Natural killer cell (primary cell): ENCODE measurements around the gene SERPINI1. TPM values are rescaled to one million over a fixed set of nuclear protein-coding genes. Genes with fewer than 3 reads are reported as not detected.
A peak's percentile ranks its signal among the peaks of the same experiment; 100 is the strongest.

ENCODE experiments used
- ATAC-seq, 3 donors: fragments of 150-1000 bp in 2 of 3; fragments of 200-7000 bp in 1 of 3; cut with Tn5 transposase; 1 replicate in 1 of 3; 2 replicates in 2 of 3; pipeline ENCODE4 v1.10.0; 2021; ENCODE audit warnings: mild to moderate bottlenecking in 2 of 3, moderate library complexity in 2 of 3
- DNase-seq, 2 donors: peaks; one replicate each; pipeline versions ENCODE4 v3.0.0 to v3.0.0-alpha.2; 2013 to 2021; ENCODE audit warnings: mixed read lengths in 1 of 2
- H3K27ac ChIP-seq: one replicate; pipeline ENCODE4 v1.5.1; 2013; ENCODE audit warnings: mild to moderate bottlenecking, low read length
- H3K27me3 ChIP-seq: one replicate; pipeline ENCODE4 v1.6.1; 2013; ENCODE audit warnings: low read length; ENCODE audit not compliant: control insufficient read depth, insufficient read depth
- H3K36me3 ChIP-seq: one replicate; pipeline ENCODE4 v1.6.1; 2013; ENCODE audit warnings: low read length; ENCODE audit not compliant: control insufficient read depth, insufficient read depth
- H3K4me1 ChIP-seq: one replicate; pipeline ENCODE4 v1.6.1; 2013; ENCODE audit warnings: low read length; ENCODE audit not compliant: control insufficient read depth, insufficient read depth
- H3K4me3 ChIP-seq: one replicate; pipeline ENCODE4 v1.5.1; 2013; ENCODE audit warnings: low read length
- H3K9me3 ChIP-seq: one replicate; pipeline ENCODE4 v1.6.1; 2013; ENCODE audit warnings: low read length; ENCODE audit not compliant: control insufficient read depth, insufficient read depth
- H3K27ac Mint-ChIP-seq, 2 donors: one replicate each; pipeline ENCODE4 v1.8.0; 2022; ENCODE audit warnings: mild to moderate bottlenecking in 2 of 2, mixed read lengths in 2 of 2, moderate library complexity in 1 of 2
- H3K27me3 Mint-ChIP-seq, 2 donors: one replicate each; pipeline ENCODE4 v1.8.0; 2022; ENCODE audit warnings: low read depth in 2 of 2, mixed read lengths in 2 of 2
- H3K36me3 Mint-ChIP-seq: one replicate; pipeline ENCODE4 v1.8.0; 2022; ENCODE audit warnings: mixed read lengths
- H3K4me1 Mint-ChIP-seq, 2 donors: one replicate each; pipeline ENCODE4 v1.8.0; 2022; ENCODE audit warnings: mixed read lengths in 2 of 2
- H3K4me3 Mint-ChIP-seq: one replicate; pipeline ENCODE4 v1.8.0; 2022; ENCODE audit warnings: mild to moderate bottlenecking, moderate library complexity, mixed read lengths
- H3K9me3 Mint-ChIP-seq, 2 donors: one replicate each; pipeline ENCODE4 v1.8.0; 2022; ENCODE audit warnings: mixed read lengths in 2 of 2
- CTCF ChIP-seq: fragments of 200-600 bp; IDR thresholded peaks from one replicate; pipeline ENCODE4 v1.8.0; 2022; ENCODE audit warnings: antibody characterized with exemption
- WGBS: methylation state at CpG from one replicate; pipeline ENCODE4 v1.1.7; 2013; ENCODE audit warnings: missing lambda C conversion rate; ENCODE audit not compliant: insufficient coverage; 5-methylcytosine and 5-hydroxymethylcytosine counted together
- intact Hi-C: fragments of 100-400 bp; cut with micrococcal nuclease; formaldehyde crosslinking; loops from one replicate; pipeline ENCODE4 v1.14.2; 2022
- total RNA-seq, 4 donors: library from RNA; stranded (reverse); fragments of 120-200 nt in 1 of 4; gene quantifications; one replicate each; pipeline versions ENCODE4 v1.2.3 to v1.2.4, GENCODE V29; 2013 to 2022

Gene SERPINI1
- total RNA-seq, 3 donors from 2014 or later (not counting 1 experiment from before 2014, with no cell fraction given) = 5.6 to 9.3 (median 8.5) TPM

GRCh38 chr3:167700046-167700445, 35.5 kb upstream of the SERPINI1 start:
- Mint-ChIP-seq H3K27me3 (no peaks in the 10 kb centered on the region), H3K36me3 (peaks cover 5% of the 10 kb centered on the region), H3K27ac (no peak overlapping the region), H3K4me3 (no peak overlapping the region), H3K4me1 (peaks cover 16 to 24% of the 10 kb centered on the region in 2 donors), H3K9me3 (no peaks in the 10 kb centered on the region)
- no peaks in the 10 kb centered on the region for H3K27me3 ChIP-seq
- no peak for DNase-seq
- no peaks in the 10 kb centered on the region for H3K9me3 ChIP-seq
- no peak for TF ChIP-seq CTCF
- peaks cover 38% of the 10 kb centered on the region for H3K36me3 ChIP-seq
- no peak overlapping the region for H3K27ac ChIP-seq
- no peaks in the 10 kb centered on the region for H3K4me1 ChIP-seq
- 99% methylated on average over 3 of the region's 4 CpGs for WGBS
- ATAC-seq = no peak
- no peak overlapping the region for H3K4me3 ChIP-seq
- intact Hi-C loops = no loop called here

GRCh38 chr3:167700926-167701325, 34.6 kb upstream of the SERPINI1 start:
- H3K27ac Mint-ChIP-seq = no peak overlapping the region
- no CpG with 5 or more reads among the region's 2 CpGs for WGBS
- H3K36me3 Mint-ChIP-seq = no peaks in the 10 kb centered on the region

GRCh38 chr3:167705840-167706239, 29.7 kb upstream of the SERPINI1 start:
- Histone ChIP-seq H3K9me3 (no peaks in the 10 kb centered on the region), H3K36me3 (peaks cover 42% of the 10 kb centered on the region), H3K27me3 (no peaks in the 10 kb centered on the region), H3K4me3 (no peak overlapping the region), H3K4me1 (no peaks in the 10 kb centered on the region), H3K27ac (no peak overlapping the region)
- Mint-ChIP-seq H3K36me3 (no peaks in the 10 kb centered on the region), H3K4me1 (peaks cover 37 to 55% of the 10 kb centered on the region in 2 donors), H3K4me3 (no peak overlapping the region), H3K27me3 (no peaks in the 10 kb centered on the region), H3K9me3 (no peaks in the 10 kb centered on the region), H3K27ac (peak overlapping the region; percentile 27 to 53)
- intact Hi-C loops = no loop called here
- no peak for ATAC-seq
- TF ChIP-seq CTCF = no peak
- DNase-seq = no peak
- 100% methylated on average over 2 of the region's 2 CpGs for WGBS

More at GRCh38 chr3:167700926-167701325, 34.6 kb upstream of the SERPINI1 start:
- intact Hi-C loops = no loop called here
- H3K4me3 ChIP-seq = no peak overlapping the region
- no peaks in the 10 kb centered on the region for H3K9me3 ChIP-seq
- DNase-seq = no peak
- no peak for ATAC-seq
- no peaks in the 10 kb centered on the region for H3K27me3 Mint-ChIP-seq
- H3K27ac ChIP-seq = no peak overlapping the region
- H3K4me1 Mint-ChIP-seq = peaks cover 19 to 31% of the 10 kb centered on the region in 2 donors
- no peaks in the 10 kb centered on the region for H3K4me1 ChIP-seq
- H3K4me3 Mint-ChIP-seq = no peak overlapping the region
- no peak for TF ChIP-seq CTCF
- no peaks in the 10 kb centered on the region for H3K9me3 Mint-ChIP-seq
- peaks cover 29% of the 10 kb centered on the region for H3K36me3 ChIP-seq
- no peaks in the 10 kb centered on the region for H3K27me3 ChIP-seq

- ATAC-seq (no peak), DNase-seq (no peak)
- Mint-ChIP-seq H3K27me3 (no peaks in the 10 kb centered on the region), H3K27ac (peak overlapping the region in 1 of 2 donors; percentile 55), H3K9me3 (no peaks in the 10 kb centered on the region), H3K36me3 (no peaks in the 10 kb centered on the region), H3K4me1 (peaks cover 74 to 84% of the 10 kb centered on the region in 2 donors), H3K4me3 (no peak overlapping the region)
- 88% methylated on average over 4 of the region's 4 CpGs for WGBS
- no peak for TF ChIP-seq CTCF
- H3K4me3 ChIP-seq = no peak overlapping the region
- no peaks in the 10 kb centered on the region for H3K27me3 ChIP-seq
- H3K9me3 ChIP-seq = no peaks in the 10 kb centered on the region
- H3K36me3 ChIP-seq = peaks cover 26% of the 10 kb centered on the region
- intact Hi-C loops = loop anchor here (2.0 kb wide), 1 partner anchor 13 kb away; no protein-coding TSS in a partner anchor
- no peak overlapping the region for H3K27ac ChIP-seq
- no peaks in the 10 kb centered on the region for H3K4me1 ChIP-seq
These were observed 25.8 kb upstream of the SERPINI1 start for GRCh38 chr3:167709690-167710089.
